GM12872 (cell line): ENCODE results near the gene TTC34.

Source experiments
- CTCF ChIP-seq: IDR thresholded peaks from 3 replicates; pipeline ENCODE4 v1.5.1; 2011; ENCODE audit warnings: low read depth, mild to moderate bottlenecking, low read length, moderate library complexity; ENCODE audit not compliant: insufficient read depth

The TTC34 gene

DNA sequence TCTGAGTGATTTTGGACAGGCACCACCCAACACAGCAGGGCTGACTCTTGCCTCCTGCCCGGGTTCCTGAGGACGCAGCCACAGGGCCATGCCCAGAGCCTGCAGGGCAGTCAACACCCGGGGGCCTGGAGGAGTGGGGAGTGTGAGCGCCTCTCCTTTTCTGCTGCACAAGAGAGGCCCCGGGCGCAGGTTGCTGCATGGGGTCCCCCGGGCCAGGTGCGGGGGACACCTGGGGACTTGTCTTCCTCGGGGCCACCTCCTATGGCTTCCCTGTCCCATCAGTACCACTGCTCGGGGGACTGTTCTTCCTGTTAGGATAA is 6.9 kb upstream of the TTC34 start:
- TF ChIP-seq CTCF: no peak

DNA sequence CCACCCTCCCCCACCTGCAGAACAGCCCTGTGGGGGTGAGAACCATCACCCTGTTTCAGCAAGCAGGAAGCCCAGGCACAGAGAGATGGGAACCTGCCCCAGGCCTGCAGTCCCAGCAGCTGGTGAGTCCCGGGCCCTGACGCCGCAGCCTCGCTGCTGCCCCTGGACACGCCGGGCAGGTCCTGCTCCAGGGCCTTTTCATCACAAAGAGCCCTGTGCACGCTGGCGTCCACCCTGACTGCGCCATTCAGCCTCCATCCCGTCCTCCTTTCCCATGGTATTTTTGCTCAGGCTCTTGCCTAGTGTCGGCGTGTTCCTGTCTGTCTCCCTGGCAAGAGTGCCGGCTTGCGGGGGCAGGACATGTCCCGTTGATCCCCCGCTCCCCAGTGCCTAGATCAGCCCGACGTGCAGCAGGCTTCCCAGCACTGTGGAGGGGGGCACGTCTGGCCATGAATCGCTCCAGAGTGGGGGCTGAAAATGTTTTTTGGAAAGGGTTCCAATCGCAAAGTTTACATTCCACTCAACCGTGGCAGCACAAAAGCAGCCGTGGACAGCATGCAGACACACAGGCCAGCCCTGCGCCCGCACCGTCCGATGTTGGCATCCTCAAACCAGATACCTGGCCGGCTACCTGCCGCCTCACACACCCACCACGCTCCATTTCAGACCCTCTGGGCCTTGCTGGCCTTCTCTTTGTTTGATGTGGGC is 6.3 kb upstream of the TTC34 start:
- no peak for TF ChIP-seq CTCF

GRCh38 chr1:2807036-2807435 is 5.5 kb upstream of the TTC34 start:
- TF ChIP-seq CTCF: no peak

- no peak for TF ChIP-seq CTCF
These were observed 5.1 kb upstream of the TTC34 start for GRCh38 chr1:2806591-2806990.

GRCh38 chr1:2805801-2806430 is 4.4 kb upstream of the TTC34 start:
- TF ChIP-seq CTCF: no peak

DNA sequence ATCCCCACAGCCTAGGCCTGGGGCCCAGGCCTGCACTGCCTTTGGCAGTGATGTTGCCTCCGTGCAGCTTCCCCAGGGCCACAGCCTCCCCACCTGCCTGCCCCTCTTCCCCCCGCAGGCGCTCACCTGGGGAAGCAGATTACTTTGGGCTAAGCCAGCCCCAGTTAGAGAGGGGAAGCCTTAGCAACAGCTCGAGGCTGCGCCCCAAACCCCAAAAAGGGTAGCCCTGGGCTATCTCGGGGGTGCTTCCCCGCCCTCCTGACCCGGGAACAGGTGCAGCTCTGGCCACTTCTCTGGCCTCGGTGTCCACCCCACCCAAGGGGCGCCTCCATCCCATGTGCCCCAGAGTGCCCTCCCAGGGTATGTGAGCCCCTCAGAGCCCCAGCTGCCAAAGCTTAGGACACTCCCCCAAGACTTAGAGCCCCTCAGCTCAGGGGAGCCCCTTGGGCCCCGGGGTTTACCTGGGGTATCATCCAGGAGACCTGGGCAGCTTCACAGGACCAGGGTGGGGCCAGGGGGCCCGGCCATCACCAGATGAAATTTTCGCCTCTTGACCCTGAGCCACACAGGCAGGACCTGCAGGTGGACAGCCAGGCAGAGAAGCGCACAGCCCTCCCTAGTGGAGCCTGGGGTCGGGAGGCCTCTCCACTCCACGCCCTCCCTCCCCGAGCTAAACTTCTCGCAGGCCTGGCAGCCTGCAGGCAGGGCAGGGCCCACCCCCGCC is 3.3 kb upstream of the TTC34 start:
- TF ChIP-seq CTCF: no peak

GRCh38 chr1:2803931-2804627 is 2.6 kb upstream of the TTC34 start:
- TF ChIP-seq CTCF: no peak
